Vagina (tissue), 2 donors: ENCODE results near the gene NBPF3. TPM values are rescaled to one million over a fixed set of nuclear protein-coding genes. Genes with fewer than 3 reads are reported as not detected.

ENCODE experiments used
- DNase-seq, 2 donors: peaks; one replicate each; pipeline ENCODE4 v3.0.0-alpha.2; 2017; ENCODE audit errors: extremely low spot score in 2 of 2
- H3K27ac ChIP-seq: fragments of 200-600 bp; sonication (generic); one replicate; pipeline ENCODE4 v1.5.1; 2019
- H3K27me3 ChIP-seq: fragments of 200-600 bp; sonication (generic); one replicate; pipeline ENCODE4 v1.5.1; 2019
- H3K36me3 ChIP-seq, 2 donors: fragments of 200-600 bp; sonication (generic); one replicate each; pipeline ENCODE4 v1.5.1; 2017 to 2019
- H3K4me1 ChIP-seq: fragments of 200-600 bp; sonication (generic); one replicate; pipeline ENCODE4 v1.5.1; 2019
- H3K4me3 ChIP-seq, 2 donors: fragments of 200-600 bp; sonication (generic); 1 replicate in 1 of 2; 2 replicates in 1 of 2; pipeline ENCODE4 v1.5.1; 2016 to 2019
- H3K9me3 ChIP-seq: fragments of 200-600 bp; sonication (generic); one replicate; pipeline ENCODE4 v1.5.1; 2019
- POLR2A ChIP-seq, 2 donors: fragments of 450-650 bp; IDR thresholded peaks; one replicate each; pipeline ENCODE4 v1.6.1; 2017; ENCODE audit warnings: antibody characterized with exemption in 2 of 2, mild to moderate bottlenecking in 2 of 2, moderate library complexity in 2 of 2
- POLR2AphosphoS5 ChIP-seq, 2 donors: sonication (generic); formaldehyde crosslinking; IDR thresholded peaks; one replicate each; pipeline ENCODE4 v1.9.0; 2017; ENCODE audit warnings: antibody characterized with exemption in 2 of 2, mild to moderate bottlenecking in 2 of 2, low read depth in 1 of 2; ENCODE audit not compliant: insufficient read depth in 1 of 2
- intact Hi-C: fragments of 100-400 bp; cut with DNase I; formaldehyde crosslinking; loops from one replicate; pipeline ENCODE4 v1.15.1; 2023
- total RNA-seq: library from RNA; depleted of rRNA; stranded (reverse); fragments of >200 nt; gene quantifications from one replicate; pipeline ENCODE4 v1.2.3, GENCODE V29; 2016
- TF ChIP-seq, protein P1 (sequence below), 3 experiments: fragments of 450-650 bp in 2 of 3; fragments of 200-600 bp in 1 of 3; sonication (generic) in 1 of 3; IDR thresholded peaks; one replicate each; pipeline ENCODE4 v1.5.1; 2017 to 2019; ENCODE audit warnings: antibody characterized with exemption in 3 of 3, mild to moderate bottlenecking in 2 of 3, moderate library complexity in 2 of 3

The NBPF3 gene
- total RNA-seq, 1 donor from 2014 or later = 10.1 TPM

DNA sequence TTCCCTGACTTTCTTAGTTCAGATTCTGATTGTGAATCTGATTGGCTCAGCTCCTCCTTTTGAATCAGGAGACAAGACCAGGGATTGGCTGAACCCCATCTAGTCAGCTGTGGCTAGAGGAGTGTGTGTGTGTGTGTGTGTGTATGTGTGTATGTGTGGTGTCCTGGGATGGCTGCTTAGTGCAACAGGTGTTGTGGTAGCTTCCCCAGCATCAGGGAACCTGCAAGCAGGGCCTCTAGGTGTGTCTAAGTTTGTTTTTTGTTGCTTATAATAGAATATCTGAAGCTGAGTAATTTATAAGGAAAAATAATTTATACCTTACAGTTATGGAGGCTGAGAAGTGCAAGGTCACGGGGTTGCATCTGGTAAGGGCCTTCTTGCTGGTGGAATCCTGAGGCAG lies 56.1 kb downstream of the NBPF3 start:
- DNase-seq = no peak
- H3K36me3 ChIP-seq = no peaks in the 10 kb centered on the region
- intact Hi-C loops = no loop called here

DNA sequence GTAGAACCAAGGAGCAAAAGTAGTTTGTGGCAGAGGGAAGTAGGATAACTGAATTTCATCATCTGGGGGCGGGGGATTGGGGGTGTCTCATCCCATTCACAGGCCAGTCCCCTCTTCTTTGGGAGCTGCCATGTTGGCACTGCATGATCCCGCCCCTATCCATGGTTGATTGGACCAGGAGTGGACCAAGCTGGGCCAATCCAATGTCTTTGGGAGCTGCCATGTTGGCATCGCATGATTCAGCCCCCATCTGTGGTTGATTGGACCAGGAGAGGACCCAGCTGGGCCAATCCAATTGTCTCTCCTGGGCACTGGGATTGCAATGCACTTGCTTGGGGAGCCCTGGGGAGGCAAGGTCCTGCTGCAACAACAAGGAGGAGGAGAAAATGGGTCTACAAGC lies 56.9 kb downstream of the NBPF3 start:
- DNase-seq = no peak
- TF ChIP-seq POLR2AphosphoS5 (IDR thresholded peaks at IDR 0.05; ENCODE audit: insufficient read depth in 1 of 2, low read depth in 1 of 2) = no peak
- TF ChIP-seq, protein P1, sequence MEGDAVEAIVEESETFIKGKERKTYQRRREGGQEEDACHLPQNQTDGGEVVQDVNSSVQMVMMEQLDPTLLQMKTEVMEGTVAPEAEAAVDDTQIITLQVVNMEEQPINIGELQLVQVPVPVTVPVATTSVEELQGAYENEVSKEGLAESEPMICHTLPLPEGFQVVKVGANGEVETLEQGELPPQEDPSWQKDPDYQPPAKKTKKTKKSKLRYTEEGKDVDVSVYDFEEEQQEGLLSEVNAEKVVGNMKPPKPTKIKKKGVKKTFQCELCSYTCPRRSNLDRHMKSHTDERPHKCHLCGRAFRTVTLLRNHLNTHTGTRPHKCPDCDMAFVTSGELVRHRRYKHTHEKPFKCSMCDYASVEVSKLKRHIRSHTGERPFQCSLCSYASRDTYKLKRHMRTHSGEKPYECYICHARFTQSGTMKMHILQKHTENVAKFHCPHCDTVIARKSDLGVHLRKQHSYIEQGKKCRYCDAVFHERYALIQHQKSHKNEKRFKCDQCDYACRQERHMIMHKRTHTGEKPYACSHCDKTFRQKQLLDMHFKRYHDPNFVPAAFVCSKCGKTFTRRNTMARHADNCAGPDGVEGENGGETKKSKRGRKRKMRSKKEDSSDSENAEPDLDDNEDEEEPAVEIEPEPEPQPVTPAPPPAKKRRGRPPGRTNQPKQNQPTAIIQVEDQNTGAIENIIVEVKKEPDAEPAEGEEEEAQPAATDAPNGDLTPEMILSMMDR (IDR thresholded peaks at IDR 0.05) = no peak
- H3K27me3 ChIP-seq = no peaks in the 10 kb centered on the region
- intact Hi-C loops = no loop called here
- H3K36me3 ChIP-seq = no peaks in the 10 kb centered on the region
- H3K4me1 ChIP-seq = no peaks in the 10 kb centered on the region
- H3K4me3 ChIP-seq = no peak overlapping the region
- H3K27ac ChIP-seq = no peak overlapping the region
- H3K9me3 ChIP-seq = no peaks in the 10 kb centered on the region

More for the DNA sequence above, 56.1 kb downstream of the NBPF3 start:
- no peak for TF ChIP-seq POLR2AphosphoS5 (IDR thresholded peaks at IDR 0.05; ENCODE audit: insufficient read depth in 1 of 2, low read depth in 1 of 2)
- no peak for TF ChIP-seq POLR2A (IDR thresholded peaks at IDR 0.05)
- TF ChIP-seq, protein P1 (IDR thresholded peaks at IDR 0.05) = no peak
- H3K27ac ChIP-seq = no peak overlapping the region
- H3K4me1 ChIP-seq = no peaks in the 10 kb centered on the region
- no peaks in the 10 kb centered on the region for H3K27me3 ChIP-seq
- no peaks in the 10 kb centered on the region for H3K9me3 ChIP-seq
- H3K4me3 ChIP-seq = no peak overlapping the region

DNA sequence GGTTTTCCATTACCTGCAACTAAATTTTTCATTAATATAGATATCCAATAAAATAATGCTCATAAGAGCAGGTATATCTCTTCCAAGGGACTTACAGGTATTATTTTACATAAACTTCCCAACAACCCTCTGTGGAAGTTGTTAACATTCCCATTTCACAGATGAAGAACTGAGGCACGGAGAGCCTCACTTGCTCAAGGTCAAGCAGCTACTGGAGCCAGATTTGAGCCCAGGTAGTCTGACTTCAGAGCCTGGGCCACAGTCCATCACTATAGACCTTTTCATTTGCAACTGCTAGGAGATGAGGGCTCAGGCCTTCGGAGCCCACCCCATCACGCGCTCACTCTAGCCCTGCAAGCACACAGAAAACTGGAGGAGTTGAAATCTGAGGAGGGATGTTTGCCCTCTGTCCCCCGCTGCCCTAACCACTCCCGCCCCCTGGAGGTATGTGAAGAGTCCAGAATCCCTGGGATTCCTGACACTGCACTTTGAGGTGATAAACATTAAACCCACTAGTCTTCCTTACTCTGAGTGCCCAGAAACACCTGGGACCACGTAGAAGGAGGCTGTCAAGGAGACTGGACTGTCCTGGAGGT lies 57.6 kb downstream of the NBPF3 start:
- no peak for TF ChIP-seq POLR2AphosphoS5 (IDR thresholded peaks at IDR 0.05; ENCODE audit: insufficient read depth in 1 of 2, low read depth in 1 of 2)
- Histone ChIP-seq H3K4me3 (no peak overlapping the region), H3K9me3 (no peaks in the 10 kb centered on the region), H3K4me1 (no peaks in the 10 kb centered on the region), H3K36me3 (no peaks in the 10 kb centered on the region), H3K27ac (no peak overlapping the region), H3K27me3 (no peaks in the 10 kb centered on the region)
- intact Hi-C loops = no loop called here
- no peak for DNase-seq

DNA sequence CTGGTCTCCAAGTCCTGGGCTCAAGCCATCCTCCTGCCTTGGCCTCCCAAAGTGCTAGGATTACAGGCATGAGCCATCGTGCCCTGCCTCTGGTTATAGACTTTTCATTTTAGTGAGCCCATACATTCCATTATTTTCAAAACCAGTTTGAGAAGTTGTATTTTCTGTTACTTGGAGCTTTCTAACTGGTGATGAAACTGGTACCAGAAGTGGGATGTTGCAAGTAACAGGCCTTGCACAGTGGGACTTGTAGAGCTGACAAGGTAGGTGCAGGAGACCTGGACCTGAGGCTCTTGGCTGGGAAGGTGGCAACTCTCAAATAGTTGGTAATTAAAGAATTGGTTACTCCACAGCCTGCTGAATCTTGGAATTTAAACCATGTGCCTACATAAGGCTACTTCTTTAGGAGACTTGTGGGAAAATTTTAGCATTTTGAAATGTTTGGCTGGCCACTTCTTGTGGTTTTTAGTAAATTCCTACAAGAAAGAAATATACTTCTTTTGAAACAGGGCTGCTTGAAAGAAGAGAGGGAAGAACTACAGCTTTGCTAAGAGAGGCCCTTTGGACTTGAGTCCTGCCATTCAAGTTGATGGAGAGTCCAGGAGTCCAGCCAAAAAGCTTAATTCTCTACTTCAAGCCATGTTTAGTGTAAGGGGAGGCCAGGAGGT lies 59.5 kb downstream of the NBPF3 start:
- Histone ChIP-seq H3K27me3 (no peaks in the 10 kb centered on the region), H3K4me3 (no peak overlapping the region), H3K9me3 (no peaks in the 10 kb centered on the region), H3K4me1 (no peaks in the 10 kb centered on the region), H3K27ac (no peak overlapping the region), H3K36me3 (no peaks in the 10 kb centered on the region)
- intact Hi-C loops = no loop called here
- TF ChIP-seq, protein P1 (IDR thresholded peaks at IDR 0.05) = no peak
- no peak for DNase-seq

DNA sequence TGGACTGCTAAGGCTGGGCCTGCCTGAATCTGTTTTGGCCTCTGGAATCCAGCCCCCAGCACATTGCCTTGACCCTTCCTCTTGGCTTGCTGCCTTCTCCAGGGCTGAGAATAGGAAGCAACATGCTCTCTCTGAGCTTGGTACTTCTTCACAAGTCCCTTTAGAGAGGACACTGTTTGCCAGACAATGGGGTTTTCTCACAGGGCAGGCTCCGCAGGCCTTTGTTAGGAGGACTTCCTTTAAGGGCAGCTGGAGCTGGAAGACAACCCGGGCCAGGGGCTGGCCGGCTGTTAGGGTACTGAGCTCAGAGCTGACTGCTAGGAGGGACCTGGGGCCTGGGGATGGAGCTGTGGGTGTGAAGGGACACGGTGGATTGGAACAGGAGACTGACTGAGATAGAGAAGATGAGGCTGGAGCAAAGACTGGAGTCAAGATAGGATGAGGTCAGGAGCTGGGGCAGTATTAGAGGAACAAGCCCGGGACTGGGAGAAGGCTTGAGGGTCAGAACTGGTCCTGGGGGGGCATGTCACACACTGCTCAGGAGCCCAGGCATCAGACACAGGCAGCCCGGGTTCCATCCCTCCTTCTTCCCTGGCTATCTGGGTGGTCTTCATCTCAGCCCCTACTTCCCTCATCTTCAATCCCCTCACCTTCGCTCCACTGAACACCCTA lies 63.9 kb downstream of the NBPF3 start:
- DNase-seq = no peak
- H3K27me3 ChIP-seq = no peaks in the 10 kb centered on the region
- intact Hi-C loops = no loop called here

More for the DNA sequence above, 63.9 kb downstream of the NBPF3 start:
- Histone ChIP-seq H3K9me3 (no peaks in the 10 kb centered on the region), H3K4me3 (no peak overlapping the region), H3K4me1 (peaks cover 5% of the 10 kb centered on the region), H3K27ac (no peak overlapping the region), H3K36me3 (no peaks in the 10 kb centered on the region)
- TF ChIP-seq, protein P1 (IDR thresholded peaks at IDR 0.05) = no peak
- TF ChIP-seq POLR2AphosphoS5 (IDR thresholded peaks at IDR 0.05; ENCODE audit: insufficient read depth in 1 of 2, low read depth in 1 of 2) (no peak), POLR2A (IDR thresholded peaks at IDR 0.05) (no peak)
